Measurements from ENCODE around the gene ZNF334.

The ZNF334 gene

GRCh38 chr20:46485431-46485830 is 27.9 kb downstream of the ZNF334 start:
- no peak for DNase-seq (ENCODE audit: low spot score)

- no peak for DNase-seq (ENCODE audit: low spot score)
Observed at GRCh38 chr20:46484954-46485353, 28.4 kb downstream of the ZNF334 start.

GRCh38 chr20:46483879-46484278 is 29.5 kb downstream of the ZNF334 start:
- no peak for DNase-seq (ENCODE audit: low spot score)

GRCh38 chr20:46482864-46483263 is 30.5 kb downstream of the ZNF334 start:
- no peak for DNase-seq (ENCODE audit: low spot score)

- no peak for DNase-seq (ENCODE audit: low spot score)
Observed at GRCh38 chr20:46477640-46478039, 35.7 kb downstream of the ZNF334 start.

GRCh38 chr20:46477225-46477624 is 36.1 kb downstream of the ZNF334 start:
- no peak for DNase-seq (ENCODE audit: low spot score)

- DNase-seq (ENCODE audit: low spot score): no peak
Observed at GRCh38 chr20:46468508-46468907, 44.9 kb downstream of the ZNF334 start.

- DNase-seq (ENCODE audit: low spot score): no peak
Observed at GRCh38 chr20:46464451-46464850, 48.9 kb downstream of the ZNF334 start.

- no peak for DNase-seq (ENCODE audit: low spot score)
Observed at GRCh38 chr20:46463852-46464251, 49.5 kb downstream of the ZNF334 start.

- no peak for DNase-seq (ENCODE audit: low spot score)
Observed at GRCh38 chr20:46461808-46462207, 51.6 kb downstream of the ZNF334 start.

GRCh38 chr20:46458866-46459750 is 54.3 kb downstream of the ZNF334 start:
- DNase-seq (ENCODE audit: low spot score): peak; percentile 3

GRCh38 chr20:46456255-46457028 is 56.9 kb downstream of the ZNF334 start:
- no peak for DNase-seq (ENCODE audit: low spot score)

GRCh38 chr20:46455729-46456128 is 57.6 kb downstream of the ZNF334 start:
- DNase-seq (ENCODE audit: low spot score): no peak

Measured in pons (tissue), 1 donor.